Smooth muscle cell (in vitro differentiated cells): ENCODE data around the gene FN3K. TPM values are rescaled to one million over a fixed set of nuclear protein-coding genes. Genes with fewer than 3 reads are reported as not detected.
"Not testable (repeated sequence)": the region's sequence is repeated elsewhere in the genome, so short reads cannot be mapped to it uniquely, and the experiment has no call there.

Experiments used
- DNase-seq: peaks from one replicate; lab custom pipeline; 2025; ENCODE audit not compliant: unreplicated experiment; lab: John Stamatoyannopoulos, UW
- H2AFZ ChIP-seq: fragments of 200-600 bp; sonication (generic); 2 replicates; pipeline ENCODE4 v1.6.0; 2016; ENCODE audit warnings: antibody characterized with exemption, low read depth, mild to moderate bottlenecking
- H3F3A ChIP-seq: fragments of 200-600 bp; sonication (generic); 2 replicates; pipeline ENCODE4 v1.6.0; 2017; ENCODE audit warnings: antibody characterized with exemption, low read depth
- H3K27ac ChIP-seq: fragments of 200-600 bp; sonication (generic); 2 replicates; pipeline ENCODE4 v1.5.1; 2016; ENCODE audit warnings: low read depth, mild to moderate bottlenecking
- H3K27me3 ChIP-seq: fragments of 200-600 bp; sonication (generic); 2 replicates; pipeline ENCODE4 v1.6.1; 2016; ENCODE audit warnings: low read depth, mild to moderate bottlenecking
- H3K36me3 ChIP-seq: fragments of 200-600 bp; sonication (generic); 2 replicates; pipeline ENCODE4 v1.5.1; 2016; ENCODE audit warnings: low read depth
- H3K4me1 ChIP-seq: fragments of 200-600 bp; sonication (generic); 2 replicates; pipeline ENCODE4 v1.5.1; 2016; ENCODE audit warnings: low read depth
- H3K4me2 ChIP-seq: fragments of 200-600 bp; sonication (generic); 2 replicates; pipeline ENCODE4 v1.6.0; 2016; ENCODE audit warnings: mild to moderate bottlenecking
- H3K4me3 ChIP-seq: fragments of 200-600 bp; sonication (generic); 2 replicates; pipeline ENCODE4 v1.5.1; 2016; ENCODE audit warnings: mild to moderate bottlenecking
- H3K79me2 ChIP-seq: fragments of 200-600 bp; sonication (generic); 2 replicates; pipeline ENCODE4 v1.6.0; 2016; ENCODE audit warnings: low read depth, mild to moderate bottlenecking
- H3K9ac ChIP-seq: fragments of 200-600 bp; sonication (generic); 2 replicates; pipeline ENCODE4 v1.6.0; 2016; ENCODE audit warnings: low read depth
- H3K9me3 ChIP-seq: fragments of 200-600 bp; sonication (generic); replicated peaks from 2 replicates; pipeline ENCODE4 v1.5.1; 2016; ENCODE audit warnings: low read depth
- H4K20me1 ChIP-seq: fragments of 200-600 bp; sonication (generic); 2 replicates; pipeline ENCODE4 v1.6.0; 2016; ENCODE audit warnings: low read depth
- CTCF ChIP-seq: fragments of 200-600 bp; sonication (generic); IDR thresholded peaks from 2 replicates; pipeline ENCODE4 v1.5.1; 2017; ENCODE audit warnings: borderline replicate concordance, mild to moderate bottlenecking, antibody characterized with exemption; ENCODE audit not compliant: insufficient read depth, poor library complexity, severe bottlenecking
- WGBS: methylation state at CpG from one replicate; pipeline ENCODE4 v1.1.7; 2016; ENCODE audit warnings: low lambda C conversion rate; 5-methylcytosine and 5-hydroxymethylcytosine counted together
- polyA plus RNA-seq: library from polyadenylated mRNA; unstranded; fragments of >200 nt; fragmentation: Nextera tagmentation; extraction: Ambion mirVana; gene quantifications from 2 replicates; pipeline ENCODE4 v1.2.1, GENCODE V29; 2016
- total RNA-seq: library from RNA; depleted of rRNA; stranded (reverse); fragments of >200 nt; gene quantifications from 2 replicates; pipeline ENCODE4 v1.2.3, GENCODE V29; 2014

The FN3K gene
- total and polyA plus RNA-seq, 2 experiments from 2014 or later, result 0.94 to 1.2 TPM

DNA sequence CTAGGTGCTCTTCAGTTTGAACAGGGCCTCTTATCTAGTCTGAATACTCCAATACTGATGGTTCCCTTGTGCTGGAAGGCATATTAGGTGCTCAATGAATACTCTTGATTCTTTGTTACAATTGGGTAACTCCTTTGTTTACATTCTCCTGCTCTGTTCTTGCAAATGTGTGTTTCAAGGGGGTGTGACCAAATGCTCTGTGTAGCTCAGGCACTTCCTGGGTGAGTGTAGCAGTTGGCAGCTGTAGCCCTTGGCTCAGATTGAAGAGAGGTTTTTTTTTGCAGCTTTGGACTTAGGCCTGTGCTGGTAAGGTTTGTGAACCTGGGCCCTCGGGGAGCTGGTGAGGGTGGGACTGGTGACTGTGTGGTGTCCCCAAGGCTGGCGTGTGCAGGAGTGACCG is 36.6 kb downstream of the FN3K start:
- H3K27me3 ChIP-seq, result no peaks in the 10 kb centered on the region
- no peaks in the 10 kb centered on the region for H3K4me1 ChIP-seq
- H4K20me1 ChIP-seq, result peaks cover 4% of the 10 kb centered on the region
- no peak for DNase-seq
- H2AFZ ChIP-seq, result no peak overlapping the region
- H3K36me3 ChIP-seq, result peaks cover 4% of the 10 kb centered on the region
- H3K4me3 ChIP-seq, result no peak overlapping the region
- H3K4me2 ChIP-seq, result no peak overlapping the region
- H3K27ac ChIP-seq, result no peak overlapping the region
- WGBS, result 94% methylated on average over 3 of the region's 3 CpGs
- no peak for TF ChIP-seq CTCF
- no peak overlapping the region for H3K9ac ChIP-seq
- H3K79me2 ChIP-seq, result no peaks in the 10 kb centered on the region
- H3K9me3 ChIP-seq, result no peaks in the 10 kb centered on the region
- no peaks in the 10 kb centered on the region for H3F3A ChIP-seq

DNA sequence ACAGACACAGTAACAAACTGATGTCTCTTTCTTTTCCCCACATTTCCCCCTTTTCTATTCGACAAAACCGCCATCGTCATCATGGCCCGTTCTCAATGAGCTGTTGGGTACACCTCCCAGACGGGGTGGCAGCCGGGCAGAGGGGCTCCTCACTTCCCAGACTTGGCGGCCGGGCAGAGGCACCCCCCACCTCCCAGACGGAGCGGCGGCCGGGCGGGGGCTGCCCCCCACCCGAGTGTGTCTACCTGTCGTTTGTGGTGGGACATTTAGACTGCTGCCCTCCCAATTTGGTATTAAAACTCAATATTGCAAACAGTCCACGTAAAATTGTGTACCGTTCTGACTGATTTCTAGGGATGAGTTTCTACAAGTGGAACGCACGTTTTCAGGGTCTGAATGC is 39.0 kb downstream of the FN3K start:
- not testable (repeated sequence) for H3K36me3 ChIP-seq, H3K4me2 ChIP-seq, H3K9ac ChIP-seq, H2AFZ ChIP-seq, DNase-seq, H3K4me1 ChIP-seq, H3K27me3 ChIP-seq, H3K4me3 ChIP-seq, H3K79me2 ChIP-seq, H3K27ac ChIP-seq, H3K9me3 ChIP-seq, H3F3A ChIP-seq, H4K20me1 ChIP-seq
- WGBS, result 93% methylated on average over 19 of the region's 19 CpGs

- WGBS, result 77% methylated on average over 25 of the region's 34 CpGs
- Histone ChIP-seq H3K9ac (no peak overlapping the region), H2AFZ (no peak overlapping the region), H3K79me2 (no peaks in the 10 kb centered on the region), H3K4me3 (no peak overlapping the region), H3K36me3 (no peaks in the 10 kb centered on the region), H3K4me1 (no peaks in the 10 kb centered on the region), H3K27me3 (no peaks in the 10 kb centered on the region), H3K27ac (no peak overlapping the region), H3K4me2 (no peak overlapping the region), H4K20me1 (peaks cover 4% of the 10 kb centered on the region), H3K9me3 (no peaks in the 10 kb centered on the region), H3F3A (no peaks in the 10 kb centered on the region)
- TF ChIP-seq CTCF, result peak; percentile 90
- DNase-seq, result peak; percentile 18
Observed at GRCh38 chr17:82775001-82775823, 39.8 kb downstream of the FN3K start.

DNA sequence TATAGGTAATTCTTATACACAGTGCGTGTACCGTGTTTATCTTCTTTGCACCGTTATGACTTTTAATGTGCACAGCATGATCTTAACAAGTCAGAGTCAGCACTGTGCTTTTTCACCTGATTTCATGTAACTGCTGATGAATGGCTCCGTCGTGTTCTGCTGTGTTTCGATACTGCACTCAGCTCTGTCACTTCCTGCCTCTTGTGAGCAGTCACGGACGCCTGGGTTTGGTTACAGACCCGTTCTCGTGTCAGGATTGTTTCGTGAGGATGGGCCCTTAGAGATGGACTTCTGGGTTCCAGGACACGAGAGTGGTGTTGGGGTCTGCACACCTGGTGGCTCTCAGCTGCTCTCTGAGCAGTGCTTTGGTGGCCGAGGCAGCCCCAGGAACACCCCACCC is 41.0 kb downstream of the FN3K start:
- Histone ChIP-seq H3K4me2 (no peak overlapping the region), H3K4me3 (no peak overlapping the region), H3K27ac (no peak overlapping the region), H3F3A (no peaks in the 10 kb centered on the region), H3K9me3 (no peaks in the 10 kb centered on the region), H3K36me3 (no peaks in the 10 kb centered on the region), H2AFZ (no peak overlapping the region), H3K79me2 (no peaks in the 10 kb centered on the region), H4K20me1 (peaks cover 4% of the 10 kb centered on the region), H3K9ac (no peak overlapping the region), H3K27me3 (no peaks in the 10 kb centered on the region), H3K4me1 (no peaks in the 10 kb centered on the region)
- no peak for TF ChIP-seq CTCF
- DNase-seq, result no peak
- WGBS, result 94% methylated on average over 13 of the region's 13 CpGs
